Panc1 (cell line): Measurements from ENCODE around the gene GRID2IP. TPM values are rescaled to one million over a fixed set of nuclear protein-coding genes. Genes with fewer than 3 reads are reported as not detected.

Source experiments
- ATAC-seq: fragments of 200-7000 bp; cut with Tn5 transposase; 2 replicates; pipeline ENCODE4 v1.9.1; 2020; ENCODE audit warnings: mild to moderate bottlenecking, moderate library complexity
- BruUV-seq: library from RNA; stranded (reverse); fragments of 400-500 nt; replicated peaks from 2 replicates; lab custom pipeline; 2021; lab: Mats Ljungman, UMichigan
- CTCF ChIA-PET: fragments of 300-600 bp; sonication (Branson Sonifier 250); formaldehyde crosslinking; loops from one replicate; lab custom pipeline; 2022; ENCODE audit warnings: antibody characterized with exemption; lab: Charles Lee
- POLR2A ChIA-PET: fragments of 300-600 bp; sonication (Branson Sonifier 250); formaldehyde crosslinking; loops from one replicate; lab custom pipeline; 2022; ENCODE audit warnings: antibody characterized with exemption; lab: Charles Lee
- DNase-seq: peaks from one replicate; pipeline ENCODE4 v3.0.0-alpha.2; 2010; ENCODE audit warnings: low read depth, low spot score
- H3K27ac ChIP-seq: 2 replicates; pipeline ENCODE4 v1.5.1; 2011; ENCODE audit warnings: mild to moderate bottlenecking, low read length, inconsistent platforms
- H3K27me3 ChIP-seq: fragments of 200-500 bp; sonication (Bioruptor generic); 2 replicates; pipeline ENCODE4 v1.6.0; 2014; ENCODE audit warnings: low read length, inconsistent platforms; ENCODE audit not compliant: control insufficient read depth, insufficient read depth
- H3K36me3 ChIP-seq: fragments of 200-500 bp; sonication (Bioruptor generic); 2 replicates; pipeline ENCODE4 v1.5.1; 2014; ENCODE audit warnings: inconsistent platforms, mild to moderate bottlenecking, low read length, moderate library complexity; ENCODE audit not compliant: control insufficient read depth, insufficient read depth
- H3K4me1 ChIP-seq: 2 replicates; pipeline ENCODE4 v1.5.1; 2011; ENCODE audit warnings: inconsistent platforms, mild to moderate bottlenecking, low read length, moderate library complexity; ENCODE audit not compliant: control insufficient read depth, insufficient read depth
- H3K4me3 ChIP-seq, 2 experiments: 2 replicates each; pipeline ENCODE4 v1.5.1; 2011 to 2012; ENCODE audit warnings: low read depth in 2 of 2, low read length in 2 of 2, mild to moderate bottlenecking in 2 of 2, inconsistent platforms in 1 of 2, moderate library complexity in 1 of 2
- H3K9me3 ChIP-seq: fragments of 200-500 bp; sonication (Bioruptor generic); 2 replicates; pipeline ENCODE4 v1.5.1; 2014; ENCODE audit warnings: low read depth, mild to moderate bottlenecking, inconsistent platforms, low read length, moderate library complexity; ENCODE audit not compliant: control insufficient read depth, insufficient read depth
- POLR2AphosphoS5 ChIP-seq: IDR thresholded peaks from 2 replicates; pipeline ENCODE4 v1.6.1; 2012; ENCODE audit warnings: mild to moderate bottlenecking, low read depth, low read length, moderate library complexity
- SIN3A ChIP-seq: IDR thresholded peaks from 2 replicates; pipeline ENCODE4 v1.6.1; 2012; ENCODE audit warnings: low read depth, mild to moderate bottlenecking, low read length, moderate library complexity, borderline replicate concordance; ENCODE audit not compliant: insufficient read depth
- TCF7L2 ChIP-seq: IDR thresholded peaks from 2 replicates; pipeline ENCODE4 v1.6.1; 2011; ENCODE audit warnings: mild to moderate bottlenecking, low read depth, low read length, inconsistent platforms
- in situ Hi-C: cut with HindIII; loops from 2 replicates; pipeline ENCODE4 v1.10.0; 2016; ENCODE audit warnings: low sequenced_read_pairs, low pct_unique_long_range_greater_than_20kb
- intact Hi-C: fragments of 100-400 bp; cut with micrococcal nuclease; formaldehyde crosslinking; loops from one replicate; pipeline ENCODE4 v1.10.0; 2022; ENCODE audit not compliant: unreplicated experiment
- total RNA-seq: library from RNA; stranded (reverse); gene quantifications from one replicate; pipeline ENCODE4 v1.2.1, GENCODE V29; 2021; ENCODE audit not compliant: unreplicated experiment
- TF ChIP-seq, protein P1 (sequence below): fragments of 450-650 bp; IDR thresholded peaks from 2 replicates; pipeline ENCODE4 v1.5.1; 2017; ENCODE audit warnings: mild to moderate bottlenecking
- TF ChIP-seq, protein P2 (sequence below), 2 experiments: IDR thresholded peaks; 2 replicates each; pipeline ENCODE4 v1.6.1; 2011 to 2012; ENCODE audit warnings: low read depth in 2 of 2, control low read depth in 1 of 2, low read length in 1 of 2, mild to moderate bottlenecking in 1 of 2, moderate library complexity in 1 of 2; ENCODE audit not compliant: insufficient read depth in 1 of 2

Gene GRID2IP
- total RNA-seq, 1 experiment from 2014 or later, result 0.13 TPM

GRCh38 chr7:6480323-6480660 is 71.0 kb downstream of the GRID2IP start:
- intact Hi-C loops, result no loop called here
- DNase-seq (no peak), ATAC-seq (no peak)
- H3K27me3 ChIP-seq, result no peaks in the 10 kb centered on the region
- H3K36me3 ChIP-seq, result peaks cover 5% of the 10 kb centered on the region
- CTCF ChIA-PET, result no interaction called here
- no peak overlapping the region for H3K4me3 ChIP-seq
- no peaks in the 10 kb centered on the region for H3K9me3 ChIP-seq
- H3K4me1 ChIP-seq, result peaks cover 11% of the 10 kb centered on the region
- in situ Hi-C loops, result no loop called here
- no TSS peak for BruUV-seq
- POLR2A ChIA-PET, result no interaction called here
- peak overlapping the region; percentile 3 for H3K27ac ChIP-seq
- TF ChIP-seq SIN3A (no peak), TCF7L2 (no peak), POLR2AphosphoS5 (no peak)
- TF ChIP-seq, protein P1, sequence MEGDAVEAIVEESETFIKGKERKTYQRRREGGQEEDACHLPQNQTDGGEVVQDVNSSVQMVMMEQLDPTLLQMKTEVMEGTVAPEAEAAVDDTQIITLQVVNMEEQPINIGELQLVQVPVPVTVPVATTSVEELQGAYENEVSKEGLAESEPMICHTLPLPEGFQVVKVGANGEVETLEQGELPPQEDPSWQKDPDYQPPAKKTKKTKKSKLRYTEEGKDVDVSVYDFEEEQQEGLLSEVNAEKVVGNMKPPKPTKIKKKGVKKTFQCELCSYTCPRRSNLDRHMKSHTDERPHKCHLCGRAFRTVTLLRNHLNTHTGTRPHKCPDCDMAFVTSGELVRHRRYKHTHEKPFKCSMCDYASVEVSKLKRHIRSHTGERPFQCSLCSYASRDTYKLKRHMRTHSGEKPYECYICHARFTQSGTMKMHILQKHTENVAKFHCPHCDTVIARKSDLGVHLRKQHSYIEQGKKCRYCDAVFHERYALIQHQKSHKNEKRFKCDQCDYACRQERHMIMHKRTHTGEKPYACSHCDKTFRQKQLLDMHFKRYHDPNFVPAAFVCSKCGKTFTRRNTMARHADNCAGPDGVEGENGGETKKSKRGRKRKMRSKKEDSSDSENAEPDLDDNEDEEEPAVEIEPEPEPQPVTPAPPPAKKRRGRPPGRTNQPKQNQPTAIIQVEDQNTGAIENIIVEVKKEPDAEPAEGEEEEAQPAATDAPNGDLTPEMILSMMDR, result no peak
- TF ChIP-seq, protein P2, sequence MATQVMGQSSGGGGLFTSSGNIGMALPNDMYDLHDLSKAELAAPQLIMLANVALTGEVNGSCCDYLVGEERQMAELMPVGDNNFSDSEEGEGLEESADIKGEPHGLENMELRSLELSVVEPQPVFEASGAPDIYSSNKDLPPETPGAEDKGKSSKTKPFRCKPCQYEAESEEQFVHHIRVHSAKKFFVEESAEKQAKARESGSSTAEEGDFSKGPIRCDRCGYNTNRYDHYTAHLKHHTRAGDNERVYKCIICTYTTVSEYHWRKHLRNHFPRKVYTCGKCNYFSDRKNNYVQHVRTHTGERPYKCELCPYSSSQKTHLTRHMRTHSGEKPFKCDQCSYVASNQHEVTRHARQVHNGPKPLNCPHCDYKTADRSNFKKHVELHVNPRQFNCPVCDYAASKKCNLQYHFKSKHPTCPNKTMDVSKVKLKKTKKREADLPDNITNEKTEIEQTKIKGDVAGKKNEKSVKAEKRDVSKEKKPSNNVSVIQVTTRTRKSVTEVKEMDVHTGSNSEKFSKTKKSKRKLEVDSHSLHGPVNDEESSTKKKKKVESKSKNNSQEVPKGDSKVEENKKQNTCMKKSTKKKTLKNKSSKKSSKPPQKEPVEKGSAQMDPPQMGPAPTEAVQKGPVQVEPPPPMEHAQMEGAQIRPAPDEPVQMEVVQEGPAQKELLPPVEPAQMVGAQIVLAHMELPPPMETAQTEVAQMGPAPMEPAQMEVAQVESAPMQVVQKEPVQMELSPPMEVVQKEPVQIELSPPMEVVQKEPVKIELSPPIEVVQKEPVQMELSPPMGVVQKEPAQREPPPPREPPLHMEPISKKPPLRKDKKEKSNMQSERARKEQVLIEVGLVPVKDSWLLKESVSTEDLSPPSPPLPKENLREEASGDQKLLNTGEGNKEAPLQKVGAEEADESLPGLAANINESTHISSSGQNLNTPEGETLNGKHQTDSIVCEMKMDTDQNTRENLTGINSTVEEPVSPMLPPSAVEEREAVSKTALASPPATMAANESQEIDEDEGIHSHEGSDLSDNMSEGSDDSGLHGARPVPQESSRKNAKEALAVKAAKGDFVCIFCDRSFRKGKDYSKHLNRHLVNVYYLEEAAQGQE (IDR thresholded peaks at IDR 0.05; ENCODE audit: insufficient read depth in 1 of 2, low read depth in 2 of 2, low read length in 1 of 2), result no peak

GRCh38 chr7:6479067-6479466 is 72.2 kb downstream of the GRID2IP start:
- in situ Hi-C loops (no loop called here), intact Hi-C loops (no loop called here)
- Histone ChIP-seq H3K27me3 (no peaks in the 10 kb centered on the region), H3K4me3 (no peak overlapping the region), H3K27ac (no peak overlapping the region), H3K4me1 (peaks cover 11% of the 10 kb centered on the region), H3K9me3 (no peaks in the 10 kb centered on the region), H3K36me3 (peaks cover 7% of the 10 kb centered on the region)
- no TSS peak for BruUV-seq
- DNase-seq, result no peak
- CTCF ChIA-PET, result no interaction called here
- TF ChIP-seq, protein P1, result no peak
- TF ChIP-seq POLR2AphosphoS5, result no peak
- no peak for TF ChIP-seq SIN3A
- POLR2A ChIA-PET, result no interaction called here
- no peak for ATAC-seq
